ENCODE measurements around the gene LAMC3. TPM values are rescaled to one million over a fixed set of nuclear protein-coding genes. Genes with fewer than 3 reads are reported as not detected.

Gene LAMC3
- total RNA-seq, 4 donors from 2014 or later, result 0.06 to 0.50 (median 0.34) TPM; not detected in 1

DNA sequence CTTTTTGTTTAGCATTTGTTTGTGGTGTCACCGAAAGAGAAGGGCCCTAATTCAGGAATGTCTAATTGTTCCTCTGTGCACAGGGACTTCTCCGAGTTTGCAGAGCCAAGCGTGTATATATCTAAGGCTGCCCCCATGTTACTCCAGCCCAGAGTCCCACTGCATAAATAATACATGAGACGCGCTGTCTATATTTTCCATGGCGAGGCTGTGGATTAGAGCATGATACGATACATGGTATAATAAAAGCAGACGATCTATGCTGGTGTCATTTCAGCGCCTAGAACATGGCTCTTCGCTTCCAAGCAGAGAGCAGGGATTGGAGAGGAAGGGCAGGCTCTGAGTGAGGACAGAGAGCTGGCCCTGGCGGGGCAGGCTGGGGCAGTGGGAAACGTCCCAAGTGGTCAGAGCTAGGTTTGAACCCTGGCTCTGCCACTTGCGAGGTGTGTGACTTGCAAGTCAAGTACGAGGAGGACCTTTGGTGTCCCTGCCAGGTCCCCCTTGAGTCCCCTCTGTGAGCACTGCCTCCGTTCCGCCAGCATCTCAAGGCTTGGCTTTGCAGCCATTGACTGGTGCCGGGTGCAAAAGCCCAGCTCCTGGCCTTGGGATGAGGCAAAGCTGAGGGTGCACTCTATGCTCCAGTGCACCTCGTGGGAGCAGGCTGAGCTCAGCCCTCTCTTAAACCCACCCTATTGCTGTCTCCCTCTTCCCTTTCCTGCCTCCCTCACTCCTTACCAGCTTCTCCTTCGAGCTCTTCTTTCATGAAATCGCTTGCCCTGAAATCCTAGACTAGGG is 29.2 kb upstream of the LAMC3 start:
- no peaks in the 10 kb centered on the region for H3K4me1 ChIP-seq
- intact Hi-C loops (cut with DNase I), result no loop called here
- no peaks in the 10 kb centered on the region for H3K9me3 ChIP-seq
- WGBS, result 86% methylated on average over 20 of the region's 20 CpGs
- H3K4me3 ChIP-seq, result no peak overlapping the region
- H3K27me3 ChIP-seq, result peaks cover 0 to 35% (median 0%) of the 10 kb centered on the region in 4 donors
- no peak for DNase-seq (ENCODE audit: extremely low spot score)
- no peak overlapping the region for H3K27ac ChIP-seq (replicated peaks in 1 of 4)
- no peaks in the 10 kb centered on the region for H3K36me3 ChIP-seq
- TF ChIP-seq, protein P1, sequence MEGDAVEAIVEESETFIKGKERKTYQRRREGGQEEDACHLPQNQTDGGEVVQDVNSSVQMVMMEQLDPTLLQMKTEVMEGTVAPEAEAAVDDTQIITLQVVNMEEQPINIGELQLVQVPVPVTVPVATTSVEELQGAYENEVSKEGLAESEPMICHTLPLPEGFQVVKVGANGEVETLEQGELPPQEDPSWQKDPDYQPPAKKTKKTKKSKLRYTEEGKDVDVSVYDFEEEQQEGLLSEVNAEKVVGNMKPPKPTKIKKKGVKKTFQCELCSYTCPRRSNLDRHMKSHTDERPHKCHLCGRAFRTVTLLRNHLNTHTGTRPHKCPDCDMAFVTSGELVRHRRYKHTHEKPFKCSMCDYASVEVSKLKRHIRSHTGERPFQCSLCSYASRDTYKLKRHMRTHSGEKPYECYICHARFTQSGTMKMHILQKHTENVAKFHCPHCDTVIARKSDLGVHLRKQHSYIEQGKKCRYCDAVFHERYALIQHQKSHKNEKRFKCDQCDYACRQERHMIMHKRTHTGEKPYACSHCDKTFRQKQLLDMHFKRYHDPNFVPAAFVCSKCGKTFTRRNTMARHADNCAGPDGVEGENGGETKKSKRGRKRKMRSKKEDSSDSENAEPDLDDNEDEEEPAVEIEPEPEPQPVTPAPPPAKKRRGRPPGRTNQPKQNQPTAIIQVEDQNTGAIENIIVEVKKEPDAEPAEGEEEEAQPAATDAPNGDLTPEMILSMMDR (IDR thresholded peaks at IDR 0.05), result no peak
- no peak for TF ChIP-seq EP300 (IDR thresholded peaks at IDR 0.05)
- TF ChIP-seq POLR2A (IDR thresholded peaks at IDR 0.05; ENCODE audit: low read depth), result no peak
- no peak for TF ChIP-seq POLR2AphosphoS5 (IDR thresholded peaks at IDR 0.05)

DNA sequence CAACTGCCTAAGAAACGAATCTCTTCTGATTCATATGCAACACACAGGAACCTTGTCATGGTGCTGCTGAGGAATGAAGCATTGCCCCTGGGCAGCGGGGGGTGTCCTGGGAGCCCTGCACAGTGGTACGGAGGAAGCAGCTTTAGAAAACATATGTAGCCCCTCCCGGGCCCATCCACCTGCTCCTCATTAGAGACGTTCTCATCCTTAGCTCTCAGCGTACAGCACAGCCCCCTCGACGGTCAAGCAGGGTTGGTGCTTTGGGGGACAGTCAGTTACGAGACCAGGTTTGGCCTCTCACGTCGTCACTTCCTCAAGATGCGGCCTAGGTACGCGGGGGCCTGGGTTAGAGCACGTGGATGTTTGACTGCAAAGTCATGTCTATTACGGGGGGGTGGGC is 28.4 kb upstream of the LAMC3 start:
- WGBS, result 72% methylated on average over 13 of the region's 16 CpGs
- Histone ChIP-seq H3K4me3 (no peak overlapping the region), H3K27ac (replicated peaks in 1 of 4) (no peak overlapping the region), H3K27me3 (peaks cover 0 to 36% (median 0%) of the 10 kb centered on the region in 4 donors), H3K36me3 (no peaks in the 10 kb centered on the region), H3K4me1 (no peaks in the 10 kb centered on the region), H3K9me3 (no peaks in the 10 kb centered on the region)
- no peak for DNase-seq (ENCODE audit: extremely low spot score)
- TF ChIP-seq POLR2AphosphoS5 (IDR thresholded peaks at IDR 0.05) (no peak), POLR2A (IDR thresholded peaks at IDR 0.05; ENCODE audit: low read depth) (no peak), EP300 (IDR thresholded peaks at IDR 0.05) (no peak)
- TF ChIP-seq, protein P1 (IDR thresholded peaks at IDR 0.05), result no peak
- intact Hi-C loops (cut with DNase I), result no loop called here

DNA sequence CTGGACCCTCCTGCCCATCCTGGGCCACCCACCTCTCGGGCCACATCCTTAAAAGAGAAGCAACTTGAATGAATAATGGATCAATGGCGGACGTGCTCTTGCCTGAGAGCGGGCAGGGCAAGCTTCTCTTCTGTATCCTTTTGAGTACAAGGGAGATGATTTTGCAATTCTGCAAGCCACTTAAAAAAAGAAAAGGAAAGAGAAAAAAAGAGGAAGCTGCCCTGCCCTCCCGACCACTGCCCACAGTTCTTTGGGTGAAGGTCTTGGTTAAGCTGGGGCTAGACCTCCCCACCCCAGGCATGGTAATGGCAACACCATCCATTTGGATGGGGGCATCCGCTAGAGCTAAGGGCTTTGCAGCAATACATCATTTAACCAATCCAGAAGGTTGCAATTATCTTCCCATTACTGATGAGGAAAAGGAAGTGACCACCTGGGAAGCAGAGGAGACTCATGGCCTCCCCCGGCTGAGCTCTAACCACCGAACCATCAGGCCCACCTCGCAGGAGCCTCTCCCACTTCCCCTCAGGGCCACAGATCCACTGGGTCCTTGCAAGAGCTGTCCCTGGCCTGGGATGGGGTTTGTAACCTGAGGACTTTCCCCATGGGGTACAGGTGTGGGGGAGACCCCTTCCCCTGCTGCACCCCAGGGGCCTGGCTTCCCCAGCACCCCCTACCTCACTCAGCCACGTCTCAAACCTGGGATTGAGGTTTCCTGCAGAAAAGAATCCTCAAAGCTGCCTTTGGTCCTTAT is 27.8 kb upstream of the LAMC3 start:
- intact Hi-C loops (cut with DNase I), result no loop called here
- no peak for DNase-seq (ENCODE audit: extremely low spot score)
- H3K36me3 ChIP-seq, result no peaks in the 10 kb centered on the region

DNA sequence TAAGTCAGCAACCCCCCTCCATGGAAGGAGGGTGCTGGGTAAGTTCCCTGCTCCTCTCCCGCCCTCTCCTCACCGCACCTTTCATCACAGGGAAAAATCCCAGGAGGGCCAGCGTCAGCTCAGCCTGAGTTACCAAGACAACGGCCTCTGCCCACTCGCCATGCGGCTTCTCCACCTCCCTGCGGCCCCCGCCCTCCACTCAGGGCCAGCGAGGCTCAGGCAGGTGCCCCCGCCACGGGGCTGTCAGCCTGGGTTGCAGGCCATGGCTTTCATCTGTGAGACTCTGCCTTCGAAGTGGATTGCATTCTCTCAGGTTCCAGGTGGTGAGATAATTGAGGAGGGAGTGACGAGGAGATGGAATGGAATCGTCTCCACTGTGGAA is 27.2 kb upstream of the LAMC3 start:
- H3K27me3 ChIP-seq, result peaks cover 0 to 47% (median 0%) of the 10 kb centered on the region in 4 donors
- no peaks in the 10 kb centered on the region for H3K4me1 ChIP-seq
- no peaks in the 10 kb centered on the region for H3K36me3 ChIP-seq
- no peaks in the 10 kb centered on the region for H3K9me3 ChIP-seq
- no peak overlapping the region for H3K27ac ChIP-seq (replicated peaks in 1 of 4)
- WGBS, result 67% methylated on average over 14 of the region's 14 CpGs
- no peak for DNase-seq (ENCODE audit: extremely low spot score)
- TF ChIP-seq EP300 (IDR thresholded peaks at IDR 0.05) (no peak), POLR2A (IDR thresholded peaks at IDR 0.05; ENCODE audit: low read depth) (no peak), POLR2AphosphoS5 (IDR thresholded peaks at IDR 0.05) (no peak)
- TF ChIP-seq, protein P1 (IDR thresholded peaks at IDR 0.05), result no peak
- no peak overlapping the region for H3K4me3 ChIP-seq
- intact Hi-C loops (cut with DNase I), result no loop called here

More for the DNA sequence above, 27.8 kb upstream of the LAMC3 start:
- TF ChIP-seq POLR2AphosphoS5 (IDR thresholded peaks at IDR 0.05), result no peak
- Histone ChIP-seq H3K4me1 (no peaks in the 10 kb centered on the region), H3K9me3 (no peaks in the 10 kb centered on the region), H3K27ac (replicated peaks in 1 of 4) (no peak overlapping the region), H3K27me3 (peaks cover 0 to 42% (median 0%) of the 10 kb centered on the region in 4 donors), H3K4me3 (no peak overlapping the region)
- 67% methylated on average over 9 of the region's 10 CpGs for WGBS

DNA sequence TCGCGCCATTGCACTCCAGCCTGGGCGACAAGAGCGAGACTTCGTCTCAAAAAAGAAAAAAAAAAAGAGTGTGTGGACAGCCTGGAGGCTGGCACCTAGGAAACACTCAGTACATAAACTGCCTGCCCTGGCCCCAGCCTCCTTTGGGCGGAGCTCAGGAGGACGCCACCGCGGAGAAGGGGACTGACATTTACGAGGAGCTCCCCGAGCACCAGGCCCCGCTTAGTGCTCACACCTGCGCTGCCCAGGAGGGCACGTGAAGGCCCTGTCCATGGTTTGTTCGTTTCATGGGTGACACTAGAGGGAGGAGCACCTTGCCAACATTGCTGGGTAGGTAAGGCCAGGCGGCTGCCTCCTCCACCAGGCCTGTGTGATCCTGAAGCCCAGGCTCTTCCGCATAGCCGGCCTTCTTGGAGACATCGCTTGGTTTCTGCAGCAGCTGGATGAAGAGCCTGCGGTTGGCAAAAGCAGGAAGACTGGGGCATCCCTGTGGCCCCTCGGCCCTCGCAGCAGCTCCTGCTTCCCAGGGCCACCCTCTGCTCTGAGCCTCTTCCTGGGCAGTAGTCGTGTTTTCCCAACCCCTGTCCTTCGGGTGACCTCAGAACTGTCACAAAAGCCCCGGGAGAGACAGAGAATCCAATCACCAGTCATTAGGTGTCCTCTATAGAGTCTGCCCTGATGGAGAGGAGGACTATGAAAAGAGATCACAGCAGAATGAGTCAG is 26.2 kb upstream of the LAMC3 start:
- H3K27ac ChIP-seq (replicated peaks in 1 of 4), result no peak overlapping the region
- no peaks in the 10 kb centered on the region for H3K4me1 ChIP-seq
- peaks cover 0 to 47% (median 0%) of the 10 kb centered on the region in 4 donors for H3K27me3 ChIP-seq
- TF ChIP-seq, protein P1 (IDR thresholded peaks at IDR 0.05), result no peak
- TF ChIP-seq POLR2AphosphoS5 (IDR thresholded peaks at IDR 0.05), result no peak
- TF ChIP-seq POLR2A (IDR thresholded peaks at IDR 0.05; ENCODE audit: low read depth), result no peak
- TF ChIP-seq EP300 (IDR thresholded peaks at IDR 0.05), result no peak
- H3K9me3 ChIP-seq, result no peaks in the 10 kb centered on the region
- intact Hi-C loops (cut with DNase I), result no loop called here
- no peak overlapping the region for H3K4me3 ChIP-seq
- DNase-seq (ENCODE audit: extremely low spot score), result no peak
- H3K36me3 ChIP-seq, result no peaks in the 10 kb centered on the region
- 84% methylated on average over 25 of the region's 25 CpGs for WGBS
